Breast epithelium (tissue), 4 donors: ENCODE measurements around the gene GET4. TPM values are rescaled to one million over a fixed set of nuclear protein-coding genes. Genes with fewer than 3 reads are reported as not detected.

Experiments
- DNase-seq, 2 donors: peaks; one replicate each; pipeline ENCODE4 v3.0.0-alpha.2; 2019; ENCODE audit warnings: low spot score in 2 of 2
- H3K27ac ChIP-seq, 2 donors: fragments of 200-600 bp; sonication (generic) in 1 of 2; one replicate each; pipeline ENCODE4 v1.5.1; 2016 to 2019; ENCODE audit warnings: mild to moderate bottlenecking in 1 of 2
- H3K27me3 ChIP-seq, 2 donors: fragments of 200-600 bp; sonication (generic) in 1 of 2; one replicate each; pipeline versions ENCODE4 v1.5.1 to v1.6.0; 2017 to 2019; ENCODE audit warnings: control low read depth in 1 of 2, mild to moderate bottlenecking in 1 of 2
- H3K36me3 ChIP-seq: fragments of 200-600 bp; one replicate; pipeline ENCODE4 v1.5.1; 2019
- H3K4me1 ChIP-seq, 2 donors: fragments of 200-600 bp; sonication (generic); one replicate each; pipeline ENCODE4 v1.5.1; 2016 to 2019; ENCODE audit warnings: control low read depth in 1 of 2
- H3K4me3 ChIP-seq, 3 donors: fragments of 200-600 bp; sonication (generic); 1 replicate in 2 of 3; 2 replicates in 1 of 3; pipeline ENCODE4 v1.5.1; 2016 to 2019; ENCODE audit warnings: mild to moderate bottlenecking in 3 of 3, moderate library complexity in 2 of 3
- H3K9me3 ChIP-seq, 2 donors: fragments of 200-600 bp; sonication (generic) in 1 of 2; one replicate each; pipeline ENCODE4 v1.5.1; 2016 to 2019; ENCODE audit warnings: control low read depth in 1 of 2
- POLR2A ChIP-seq: fragments of 450-650 bp; IDR thresholded peaks from one replicate; pipeline ENCODE4 v1.6.1; 2016; ENCODE audit warnings: antibody characterized with exemption, mild to moderate bottlenecking, moderate library complexity
- POLR2AphosphoS5 ChIP-seq, 3 donors: sonication (generic); formaldehyde crosslinking; IDR thresholded peaks; one replicate each; pipeline ENCODE4 v1.6.1; 2017; ENCODE audit warnings: antibody characterized with exemption in 3 of 3
- intact Hi-C: fragments of 100-400 bp; cut with DNase I; formaldehyde crosslinking; loops from one replicate; pipeline ENCODE4 v1.15.1; 2023; ENCODE audit warnings: low total_unique reads
- total RNA-seq, 3 donors: library from RNA; depleted of rRNA; stranded (reverse); fragments of >200 nt; gene quantifications; one replicate each; pipeline ENCODE4 v1.1.0, GENCODE V29; 2016
- TF ChIP-seq, protein P1 (sequence below), 3 donors: fragments of 450-650 bp; IDR thresholded peaks; one replicate each; pipeline ENCODE4 v1.5.1; 2016 to 2017; ENCODE audit warnings: antibody characterized with exemption in 3 of 3, mild to moderate bottlenecking in 3 of 3, moderate library complexity in 3 of 3

Gene GET4
- total RNA-seq, 3 donors from 2014 or later, result 23.7 to 33.4 (median 29.5) TPM

DNA sequence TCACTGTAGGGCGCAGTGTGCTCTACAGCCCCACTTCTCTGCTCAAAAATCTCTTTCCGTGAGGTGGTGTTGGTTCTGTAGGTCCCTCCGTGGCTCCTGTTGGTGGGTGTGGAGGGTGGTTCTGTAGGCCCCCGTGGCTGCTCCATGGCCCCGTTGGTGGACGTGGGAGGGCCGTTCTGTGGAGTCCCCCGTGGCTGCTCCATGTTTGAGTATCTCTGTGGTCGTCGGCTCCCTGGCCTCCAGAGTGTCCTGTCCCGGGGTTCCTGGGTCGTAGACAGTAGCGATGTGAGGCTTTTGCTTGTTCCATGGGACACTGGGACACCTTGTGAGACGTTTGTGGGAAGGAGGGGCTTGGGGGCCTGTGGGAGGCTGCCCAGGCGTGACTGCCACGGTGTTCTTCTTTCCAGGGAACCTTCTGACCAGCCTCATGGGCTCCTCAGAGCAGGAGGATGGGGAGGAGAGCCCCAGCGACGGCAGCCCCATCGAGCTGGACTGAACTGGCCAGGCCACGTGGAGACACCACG, 18.6 kb downstream of the GET4 start:
- Histone ChIP-seq H3K9me3 (no peaks in the 10 kb centered on the region), H3K4me1 (no peaks in the 10 kb centered on the region), H3K4me3 (no peak overlapping the region), H3K27me3 (no peaks in the 10 kb centered on the region), H3K36me3 (peaks cover 11% of the 10 kb centered on the region), H3K27ac (no peak overlapping the region)
- no peak for DNase-seq
- intact Hi-C loops, result no loop called here
- TF ChIP-seq POLR2AphosphoS5 (IDR thresholded peaks at IDR 0.05) (no peak), POLR2A (no peak)
- TF ChIP-seq, protein P1, sequence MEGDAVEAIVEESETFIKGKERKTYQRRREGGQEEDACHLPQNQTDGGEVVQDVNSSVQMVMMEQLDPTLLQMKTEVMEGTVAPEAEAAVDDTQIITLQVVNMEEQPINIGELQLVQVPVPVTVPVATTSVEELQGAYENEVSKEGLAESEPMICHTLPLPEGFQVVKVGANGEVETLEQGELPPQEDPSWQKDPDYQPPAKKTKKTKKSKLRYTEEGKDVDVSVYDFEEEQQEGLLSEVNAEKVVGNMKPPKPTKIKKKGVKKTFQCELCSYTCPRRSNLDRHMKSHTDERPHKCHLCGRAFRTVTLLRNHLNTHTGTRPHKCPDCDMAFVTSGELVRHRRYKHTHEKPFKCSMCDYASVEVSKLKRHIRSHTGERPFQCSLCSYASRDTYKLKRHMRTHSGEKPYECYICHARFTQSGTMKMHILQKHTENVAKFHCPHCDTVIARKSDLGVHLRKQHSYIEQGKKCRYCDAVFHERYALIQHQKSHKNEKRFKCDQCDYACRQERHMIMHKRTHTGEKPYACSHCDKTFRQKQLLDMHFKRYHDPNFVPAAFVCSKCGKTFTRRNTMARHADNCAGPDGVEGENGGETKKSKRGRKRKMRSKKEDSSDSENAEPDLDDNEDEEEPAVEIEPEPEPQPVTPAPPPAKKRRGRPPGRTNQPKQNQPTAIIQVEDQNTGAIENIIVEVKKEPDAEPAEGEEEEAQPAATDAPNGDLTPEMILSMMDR (IDR thresholded peaks at IDR 0.05), result no peak

DNA sequence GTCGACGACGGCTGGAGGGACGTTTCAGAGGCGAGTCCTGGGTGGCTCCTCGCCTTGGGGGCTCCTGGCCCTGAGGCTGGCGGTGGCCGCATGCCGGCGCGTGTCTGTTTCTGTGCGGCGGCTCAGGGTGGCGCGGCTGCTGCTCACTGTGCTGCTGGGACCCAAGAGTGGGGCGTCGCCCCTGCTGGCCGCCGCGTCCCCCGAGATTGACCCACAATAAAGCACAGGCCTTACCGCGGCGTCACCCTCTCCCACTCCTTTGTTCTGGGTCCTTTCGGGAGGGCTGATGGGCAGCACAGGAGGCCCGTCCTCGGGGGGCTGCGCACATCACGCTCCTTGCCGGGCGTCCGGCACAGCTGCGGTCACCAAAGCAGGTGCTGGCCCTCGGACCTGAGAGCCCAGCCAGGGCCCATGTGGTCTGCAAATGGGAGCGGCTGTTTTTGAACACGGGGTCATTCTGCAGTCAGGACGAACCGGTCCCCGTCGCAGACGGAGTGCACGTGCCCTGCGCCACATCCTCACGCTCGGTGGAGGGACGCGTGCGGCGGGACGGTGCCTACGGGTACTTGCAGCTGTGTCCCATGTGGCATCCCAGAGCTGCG, 19.2 kb downstream of the GET4 start:
- Histone ChIP-seq H3K27me3 (no peaks in the 10 kb centered on the region), H3K4me3 (no peak overlapping the region), H3K36me3 (peaks cover 11% of the 10 kb centered on the region), H3K27ac (no peak overlapping the region), H3K4me1 (no peaks in the 10 kb centered on the region), H3K9me3 (no peaks in the 10 kb centered on the region)
- DNase-seq, result no peak
- TF ChIP-seq POLR2AphosphoS5 (IDR thresholded peaks at IDR 0.05), result no peak
- TF ChIP-seq, protein P1 (IDR thresholded peaks at IDR 0.05), result no peak
- no peak for TF ChIP-seq POLR2A
- intact Hi-C loops, result no loop called here

DNA sequence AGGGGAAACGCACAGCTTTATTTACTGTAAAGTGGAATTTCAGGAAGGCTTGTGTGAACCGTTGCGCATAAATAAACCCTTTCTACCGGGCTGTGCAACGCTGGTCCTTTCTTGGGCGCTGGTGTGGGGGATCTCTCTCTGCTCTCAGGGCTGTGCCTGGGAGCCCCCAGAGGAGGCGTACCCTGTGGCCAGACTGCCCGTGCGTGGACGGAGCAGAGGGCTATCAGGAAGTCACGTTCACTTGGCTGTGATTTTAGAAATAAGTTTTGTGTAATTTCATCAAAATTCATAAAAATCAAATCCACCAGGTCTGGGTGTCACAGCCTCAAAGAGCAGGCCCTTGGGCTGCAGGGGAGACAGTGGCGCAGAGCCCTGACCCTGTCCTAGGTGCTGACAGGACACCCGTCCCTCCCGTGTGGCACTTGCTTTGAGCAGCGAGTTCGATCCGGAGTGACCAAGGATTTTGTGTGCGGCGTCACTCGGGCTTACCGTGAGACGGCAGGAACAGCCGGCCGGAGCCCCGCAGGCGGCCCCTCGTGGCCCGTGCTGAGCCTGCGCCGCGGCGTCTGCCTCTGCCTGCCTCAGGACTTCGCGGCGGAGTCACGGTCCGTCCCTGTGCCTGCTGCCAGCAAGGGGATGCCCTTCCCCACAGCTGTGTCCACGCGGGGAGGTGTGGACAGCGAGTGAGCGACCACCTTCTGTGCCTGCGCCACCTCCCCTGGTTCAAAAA, 20.2 kb downstream of the GET4 start:
- Histone ChIP-seq H3K36me3 (peaks cover 11% of the 10 kb centered on the region), H3K27ac (no peak overlapping the region), H3K4me3 (no peak overlapping the region), H3K4me1 (no peaks in the 10 kb centered on the region), H3K9me3 (no peaks in the 10 kb centered on the region), H3K27me3 (no peaks in the 10 kb centered on the region)
- no peak for TF ChIP-seq POLR2AphosphoS5 (IDR thresholded peaks at IDR 0.05)
- intact Hi-C loops, result no loop called here
- no peak for DNase-seq

DNA sequence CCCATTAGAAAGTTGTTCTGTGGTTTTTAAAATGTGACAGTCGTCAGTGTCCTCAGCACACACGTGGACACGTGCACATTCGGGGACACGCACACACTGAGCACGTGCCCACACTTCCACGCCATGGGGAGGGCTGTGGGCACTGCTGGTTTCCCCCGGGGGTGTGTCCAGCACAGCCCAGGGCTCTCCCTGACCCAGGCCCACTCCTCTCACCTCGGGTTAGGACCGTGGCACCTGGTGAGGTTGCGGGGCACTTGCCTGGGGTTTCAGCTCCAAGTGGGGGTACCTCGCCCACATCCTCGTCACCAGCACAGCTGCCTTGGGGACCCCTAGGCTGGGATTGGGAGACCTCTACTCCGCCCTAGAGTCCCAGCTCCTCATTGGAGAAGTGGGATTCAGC, 20.7 kb downstream of the GET4 start:
- TF ChIP-seq POLR2A, result no peak
- TF ChIP-seq POLR2AphosphoS5 (IDR thresholded peaks at IDR 0.05), result no peak
- TF ChIP-seq, protein P1 (IDR thresholded peaks at IDR 0.05), result no peak
- H3K27me3 ChIP-seq, result no peaks in the 10 kb centered on the region
- H3K4me3 ChIP-seq, result no peak overlapping the region
- H3K36me3 ChIP-seq, result peaks cover 7% of the 10 kb centered on the region
- H3K27ac ChIP-seq, result no peak overlapping the region
- no peaks in the 10 kb centered on the region for H3K4me1 ChIP-seq
- intact Hi-C loops, result no loop called here
- no peaks in the 10 kb centered on the region for H3K9me3 ChIP-seq
- DNase-seq, result no peak

DNA sequence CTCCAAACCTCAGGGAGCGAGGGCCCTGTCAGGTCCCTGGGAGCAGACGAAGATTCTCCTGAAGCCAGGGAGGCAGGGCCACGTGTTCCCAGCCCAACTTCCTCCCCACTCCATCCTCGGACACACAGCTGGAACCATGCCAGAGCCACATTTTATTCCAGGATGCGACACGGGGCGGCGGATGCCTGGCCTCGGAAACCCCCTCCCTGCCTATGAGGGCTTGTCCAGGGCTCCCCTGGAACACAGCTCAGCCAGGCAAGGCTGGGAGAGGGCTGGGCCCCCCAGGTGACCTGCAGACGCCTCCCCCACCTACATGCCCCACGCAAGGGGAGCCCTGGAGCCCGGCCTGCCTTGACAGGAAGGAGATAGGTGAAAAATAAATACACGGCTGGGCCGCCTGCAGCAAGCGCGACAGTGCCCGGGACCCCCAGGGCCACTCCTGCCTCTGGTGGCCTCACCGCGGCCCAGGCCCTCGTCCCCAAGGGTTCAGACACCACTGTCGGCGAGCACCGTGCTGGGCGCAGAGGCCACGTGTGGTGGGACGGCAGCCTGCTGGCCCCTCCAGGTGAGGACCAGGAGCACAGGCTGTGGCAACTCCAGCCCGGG, 21.5 kb downstream of the GET4 start:
- H3K27ac ChIP-seq, result no peak overlapping the region
- no peak overlapping the region for H3K4me3 ChIP-seq
- intact Hi-C loops, result no loop called here
- no peak for DNase-seq
- no peaks in the 10 kb centered on the region for H3K9me3 ChIP-seq
- H3K36me3 ChIP-seq, result peaks cover 7% of the 10 kb centered on the region
- H3K4me1 ChIP-seq, result no peaks in the 10 kb centered on the region
- no peaks in the 10 kb centered on the region for H3K27me3 ChIP-seq
- no peak for TF ChIP-seq POLR2AphosphoS5 (IDR thresholded peaks at IDR 0.05)
- TF ChIP-seq, protein P1 (IDR thresholded peaks at IDR 0.05), result no peak
- TF ChIP-seq POLR2A, result no peak
